ENCODE results near the gene TSSK2. TPM values are rescaled to one million over a fixed set of nuclear protein-coding genes. Genes with fewer than 3 reads are reported as not detected.

TSSK2 gene
- total RNA-seq (2021; fragmentation: NEBNext Ultra II Directional; extraction: Animal tissue kit (Norgen Biotek cat#: 25700)) (not detected in 2 replicates), polyA plus RNA-seq (2011; rRNA removed) (not detected in 2 replicates), polyA minus RNA-seq (2011; rRNA and poly(A)+ RNA removed) (0.13 TPM in 1 of 2 replicates, not detected in the other)
- not detected for polyA plus RNA-seq (2011; cell fraction: cytosol; rRNA removed)
- polyA plus RNA-seq (2011; cell fraction: nucleus; rRNA removed) = not detected
- polyA plus RNA-seq (2012, experiment 1 of 2) = not detected in 4 replicates
- polyA plus RNA-seq (2012, experiment 2 of 2) = not detected
- polyA plus RNA-seq (2013, experiment 1 of 2) = not detected
- polyA plus RNA-seq (2013, experiment 2 of 2) = 0.02 TPM
- not detected for polyA minus RNA-seq (2011; cell fraction: cytosol; rRNA and poly(A)+ RNA removed)
- not detected for polyA minus RNA-seq (2011; cell fraction: nucleus; rRNA and poly(A)+ RNA removed)
- long read RNA-seq, experiment 1 = 0 reads
- long read RNA-seq, experiment 2 = 0 reads

DNA sequence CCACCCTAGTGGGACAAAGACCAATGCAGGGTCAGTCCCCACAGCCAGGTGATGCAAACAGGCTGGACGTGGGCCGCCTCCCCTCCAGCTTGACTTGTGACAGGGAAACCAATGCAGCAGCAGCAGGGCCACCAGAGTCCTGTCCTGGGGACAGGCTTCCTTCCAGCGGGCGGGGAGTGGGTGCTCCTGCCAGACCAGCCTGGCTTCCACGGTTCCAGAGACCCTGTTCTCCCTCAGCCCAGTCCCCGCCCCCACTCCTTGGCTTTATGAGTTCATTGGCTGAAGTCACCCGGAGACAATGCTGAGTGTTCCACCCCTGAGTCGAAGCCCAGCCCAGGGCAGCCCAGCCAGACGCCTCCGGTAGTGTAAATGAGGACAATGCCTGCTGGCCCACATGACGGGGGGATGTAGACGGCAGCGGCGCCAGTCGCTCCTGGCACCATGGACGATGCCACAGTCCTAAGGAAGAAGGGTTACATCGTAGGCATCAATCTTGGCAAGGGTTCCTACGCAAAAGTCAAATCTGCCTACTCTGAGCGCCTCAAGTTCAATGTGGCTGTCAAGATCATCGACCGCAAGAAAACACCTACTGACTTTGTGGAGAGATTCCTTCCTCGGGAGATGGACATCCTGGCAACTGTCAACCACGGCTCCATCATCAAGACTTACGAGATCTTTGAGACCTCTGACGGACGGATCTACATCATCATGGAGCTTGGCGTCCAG is at the start of gene TSSK2:
TSSK2 (plus strand) TSS at position 350 of the 726 bp plus-strand sequence; CDS start at position 442, 92 bp downstream.
- WGBS, 2 experiments (ENCODE audit: extremely low coverage in 1 of 2, insufficient coverage in 1 of 2, insufficient read length in 1 of 2, insufficient replicate concordance in 2 of 2, low coverage in 1 of 2, low lambda C conversion rate in 2 of 2, missing lambda C conversion rate in 1 of 2) = 90% methylated on average over 27 of the region's 27 CpGs; no CpG with 5 or more reads in 1 of the 2 experiments
- H4K20me1 ChIP-seq (replicated peaks in 1 of 2; ENCODE audit: control insufficient read depth in 1 of 2, insufficient read depth in 2 of 2, low read length in 2 of 2) = peaks cover 3 to 4% of the 10 kb centered on the region in 2 experiments
- no peak within 1 kb of the TSS for H4K91ac ChIP-seq (replicated peaks; ENCODE audit: insufficient read length, low read length)
- no peak within 1 kb of the TSS for H2AK5ac ChIP-seq (ENCODE audit: low read depth, low read length)
- H3K4me2 ChIP-seq (ENCODE audit: insufficient read depth in 1 of 2, low read depth in 2 of 2, low read length in 2 of 2) = no peak within 1 kb of the TSS
- H3K36me3 ChIP-seq (ENCODE audit: control insufficient read depth in 2 of 4, insufficient read depth in 4 of 4, low read length in 3 of 4) = peaks cover 0 to 16% (median 4%) of the 10 kb centered on the region in 4 experiments; a peak in 4 of 8 replicates
- no peak within 1 kb of the TSS for H2BK20ac ChIP-seq (ENCODE audit: low read length)
- POLR2A ChIA-PET (ENCODE audit: partially characterized antibody) = interaction anchor here (1.3 to 5.3 kb wide), 2 partner anchors 12 to 15 kb away, joined by 4 to 24 read pairs; partner anchors contain the start of gene ESS2
- no peaks in the 10 kb centered on the region for H3K23me2 ChIP-seq (ENCODE audit: low read depth, low read length)
- no peak within 1 kb of the TSS for H4K5ac ChIP-seq (ENCODE audit: insufficient read length, low read depth, low read length)
- no peaks in the 10 kb centered on the region for H3K4me1 ChIP-seq (replicated peaks in 1 of 4; ENCODE audit: control insufficient read depth in 3 of 4, insufficient read depth in 4 of 4, low read length in 3 of 4)
- FAIRE-seq = no peak
- H2BK120ac ChIP-seq (replicated peaks; ENCODE audit: low read depth, low read length) = no peak within 1 kb of the TSS
- H3K27ac ChIP-seq (ENCODE audit: low read depth, low read length) = no peak within 1 kb of the TSS
- no peak within 1 kb of the TSS for H2AFZ ChIP-seq (ENCODE audit: low read length)
- no peak within 1 kb of the TSS for H3K23ac ChIP-seq (ENCODE audit: insufficient read length)
- 0 out of 7 replicates have a peak, but pooled peaks cover 0 to 2% (median under 1%) of the 10 kb centered on the region in 4 experiments for H3K27me3 ChIP-seq (replicated peaks in 1 of 4; ENCODE audit: control insufficient read depth in 3 of 4, extremely low read depth in 1 of 4, insufficient read depth in 3 of 4, low read length in 3 of 4)
- no peak within 1 kb of the TSS; a peak in 1 of 7 replicates for H3K9ac ChIP-seq (replicated peaks in 1 of 4; ENCODE audit: extremely low read depth in 1 of 4, low read depth in 3 of 4, low read length in 3 of 4)
- H3K14ac ChIP-seq (ENCODE audit: insufficient read length) = no peak within 1 kb of the TSS
- no peak within 1 kb of the TSS for H2BK12ac ChIP-seq (ENCODE audit: low read depth, low read length)
- no peak within 1 kb of the TSS for H3K56ac ChIP-seq (replicated peaks; ENCODE audit: insufficient read length, low read depth, low read length)
- H2BK5ac ChIP-seq (ENCODE audit: low read depth, low read length) = peak within 1 kb of the TSS; percentile 2; the same call in 1 of the 2 replicates
- H3K4me3 ChIP-seq (ENCODE audit: extremely low read depth in 1 of 4, insufficient read depth in 2 of 4, low read depth in 3 of 4, low read length in 4 of 4) = no peak within 1 kb of the TSS
- CTCF ChIA-PET (ENCODE audit: partially characterized antibody) = interaction anchor here (0.8 to 1.8 kb wide), 2 partner anchors 12 to 47 kb away, joined by 3 to 4 read pairs; partner anchors contain the start of gene SLC25A1
- no peaks in the 10 kb centered on the region for H3K9me3 ChIP-seq (ENCODE audit: insufficient read depth in 2 of 2, low read depth in 1 of 2, low read length in 1 of 2)
- H3K79me2 ChIP-seq (ENCODE audit: control insufficient read depth in 1 of 2, insufficient read depth in 2 of 2, low read length in 2 of 2) = no peaks in the 10 kb centered on the region
- H3K4ac ChIP-seq (replicated peaks; ENCODE audit: insufficient read length, low read depth, low read length) = no peak within 1 kb of the TSS
- H3K18ac ChIP-seq (ENCODE audit: extremely low read depth, low read length) = no peak within 1 kb of the TSS
- H2BK15ac ChIP-seq (ENCODE audit: low read length) = no peak within 1 kb of the TSS
- DNase-seq (ENCODE audit: low read depth in 1 of 2, low spot score in 2 of 2) = no peak
- H3K79me1 ChIP-seq (ENCODE audit: low read depth, low read length) = no peaks in the 10 kb centered on the region
- peak within 1 kb of the TSS; percentile 29; the same call in 1 of the 2 replicates for H4K8ac ChIP-seq (ENCODE audit: extremely low read depth, insufficient read depth, low read length)
- TF ChIP-seq SRF (IDR thresholded peaks at IDR 0.05; ENCODE audit: low read depth, low read length) (no peak), EGR1 (IDR thresholded peaks at IDR 0.05; ENCODE audit: borderline replicate concordance, low read depth, low read length) (no peak), NRF1 (IDR thresholded peaks at IDR 0.05; ENCODE audit: low read depth, low read length) (no peak), SIRT6 (IDR thresholded peaks at IDR 0.05; ENCODE audit: low read length) (no peak), GABPA (IDR thresholded peaks at IDR 0.05; ENCODE audit: borderline replicate concordance, insufficient read depth, low read length) (no peak), BRCA1 (IDR thresholded peaks at IDR 0.05; ENCODE audit: low read depth, low read length) (no peak), MAFK (IDR thresholded peaks at IDR 0.05; ENCODE audit: low read depth, low read length) (no peak)
- TF ChIP-seq, protein P1, sequence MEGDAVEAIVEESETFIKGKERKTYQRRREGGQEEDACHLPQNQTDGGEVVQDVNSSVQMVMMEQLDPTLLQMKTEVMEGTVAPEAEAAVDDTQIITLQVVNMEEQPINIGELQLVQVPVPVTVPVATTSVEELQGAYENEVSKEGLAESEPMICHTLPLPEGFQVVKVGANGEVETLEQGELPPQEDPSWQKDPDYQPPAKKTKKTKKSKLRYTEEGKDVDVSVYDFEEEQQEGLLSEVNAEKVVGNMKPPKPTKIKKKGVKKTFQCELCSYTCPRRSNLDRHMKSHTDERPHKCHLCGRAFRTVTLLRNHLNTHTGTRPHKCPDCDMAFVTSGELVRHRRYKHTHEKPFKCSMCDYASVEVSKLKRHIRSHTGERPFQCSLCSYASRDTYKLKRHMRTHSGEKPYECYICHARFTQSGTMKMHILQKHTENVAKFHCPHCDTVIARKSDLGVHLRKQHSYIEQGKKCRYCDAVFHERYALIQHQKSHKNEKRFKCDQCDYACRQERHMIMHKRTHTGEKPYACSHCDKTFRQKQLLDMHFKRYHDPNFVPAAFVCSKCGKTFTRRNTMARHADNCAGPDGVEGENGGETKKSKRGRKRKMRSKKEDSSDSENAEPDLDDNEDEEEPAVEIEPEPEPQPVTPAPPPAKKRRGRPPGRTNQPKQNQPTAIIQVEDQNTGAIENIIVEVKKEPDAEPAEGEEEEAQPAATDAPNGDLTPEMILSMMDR (IDR thresholded peaks at IDR 0.05; ENCODE audit: control extremely low read depth in 1 of 3, insufficient read depth in 1 of 3, low read depth in 1 of 3, low read length in 3 of 3) = no peak

All from H1 (cell line).